Hematopoietic multipotent progenitor cell treated with erythropoietin and hydrocortisone succinate and interleukin-3 and kit ligand, for 4 days (in vitro differentiated cells): ENCODE measurements around the gene MFSD6L.

Experiments
- DNase-seq: peaks from one replicate; pipeline ENCODE4 v3.0.0-alpha.2; 2015

The MFSD6L gene

GRCh38 chr17:8791248-8791909 is 7.8 kb downstream of the MFSD6L start:
- no peak for DNase-seq

DNA sequence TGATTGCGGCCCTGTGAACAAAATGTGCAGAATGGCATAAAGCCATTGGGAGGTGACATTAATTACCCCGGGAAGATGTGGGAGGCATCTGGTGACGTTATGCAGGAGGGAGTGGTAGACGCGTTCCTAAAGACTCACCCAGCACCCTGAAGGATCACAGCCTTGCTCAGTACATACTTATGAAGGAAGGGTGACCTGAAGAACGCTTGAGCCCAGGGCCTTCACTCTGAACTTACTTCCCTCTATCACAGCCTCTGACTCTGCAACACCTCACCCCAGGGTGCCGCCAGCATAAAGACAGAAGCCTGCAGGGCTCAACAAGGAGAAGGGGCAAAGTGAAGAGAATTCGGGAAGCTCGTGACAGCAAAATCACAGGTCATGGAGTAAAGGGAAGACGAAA is 9.4 kb downstream of the MFSD6L start:
- DNase-seq = no peak

GRCh38 chr17:8788998-8789397 is 10.2 kb downstream of the MFSD6L start:
- no peak for DNase-seq

DNA sequence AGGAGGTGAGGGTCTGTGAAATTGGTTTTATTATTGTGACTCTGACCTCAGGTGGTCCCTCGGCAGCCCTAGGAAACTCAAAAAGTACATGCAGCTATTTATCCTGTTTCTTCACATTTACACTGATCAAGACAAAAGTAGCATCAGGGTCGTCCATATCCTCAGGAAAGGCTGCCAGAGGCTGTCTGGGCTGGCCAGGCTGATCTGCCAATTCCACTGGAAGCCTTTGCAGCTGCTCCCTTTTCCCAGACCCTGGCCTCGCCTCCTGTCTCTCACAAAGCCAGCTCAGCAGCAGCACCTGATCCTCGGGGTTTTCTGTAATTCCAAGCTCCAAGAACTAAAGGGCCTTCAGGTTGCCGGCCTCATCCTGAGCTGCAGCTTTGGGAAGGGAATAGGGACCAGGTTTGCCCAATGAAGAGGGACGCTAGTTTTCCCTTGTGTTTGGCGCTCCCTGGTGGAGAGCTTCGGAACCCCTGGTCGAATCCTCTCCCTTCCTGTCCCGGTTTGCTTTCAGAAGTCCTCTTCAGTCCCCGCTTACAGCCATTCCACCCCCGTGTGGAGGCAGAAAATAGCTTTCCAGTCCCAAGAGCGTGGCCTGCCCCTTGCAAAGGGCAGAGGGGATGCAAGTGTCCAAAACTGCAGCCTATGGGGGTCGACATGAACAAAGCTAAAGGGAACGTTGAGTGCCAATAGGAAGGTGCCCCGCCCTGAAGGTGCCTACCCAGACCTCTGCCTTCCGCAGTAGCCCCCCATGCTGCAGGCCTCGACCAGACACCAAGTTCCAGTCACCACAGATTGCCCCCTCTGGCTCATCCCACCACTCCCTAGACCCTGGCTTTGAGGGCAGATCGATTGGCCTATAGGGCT is 13.4 kb downstream of the MFSD6L start:
- peak; percentile 82 for DNase-seq

DNA sequence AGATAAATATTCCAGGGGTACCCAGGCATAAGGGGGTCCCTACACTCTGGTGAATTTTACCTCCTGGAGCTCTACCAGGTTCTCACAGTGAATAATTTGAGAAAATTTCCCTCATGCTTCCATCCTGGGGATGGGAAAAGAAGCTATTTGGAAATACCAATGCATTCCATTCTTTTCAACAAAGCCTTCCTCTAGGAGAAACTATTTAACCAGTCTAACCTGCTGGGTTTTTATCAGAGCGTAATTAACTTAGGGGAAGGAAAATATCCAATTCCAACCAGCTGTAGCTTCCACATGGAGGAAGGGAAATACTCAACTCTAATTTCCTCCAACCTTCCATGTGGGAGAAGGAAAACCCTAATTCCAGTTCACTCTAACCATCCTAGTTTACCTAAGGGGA is 17.0 kb downstream of the MFSD6L start:
- DNase-seq = no peak

- DNase-seq = no peak
Observed at GRCh38 chr17:8781776-8782175, 17.4 kb downstream of the MFSD6L start.

DNA sequence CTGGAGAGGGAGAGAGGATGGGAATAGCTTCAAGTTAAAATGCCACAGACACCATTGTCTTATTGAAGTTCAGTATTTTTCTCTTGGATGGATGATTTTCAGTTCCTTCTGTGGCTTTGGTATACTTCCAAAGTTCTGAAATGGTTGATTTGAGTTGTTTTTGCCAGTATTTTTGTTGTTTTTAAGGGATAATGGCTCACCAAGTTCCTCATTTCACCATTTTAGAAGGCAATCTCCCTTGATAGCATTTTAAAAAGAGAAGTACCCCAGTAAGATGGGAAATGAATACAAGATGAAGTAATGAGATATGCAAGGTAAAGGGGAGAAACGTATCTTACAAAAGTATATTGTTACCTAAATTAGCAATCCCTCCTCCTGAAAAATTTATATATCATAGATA is 22.3 kb downstream of the MFSD6L start:
- DNase-seq = peak; percentile 31

GRCh38 chr17:8776248-8776647 is 22.9 kb downstream of the MFSD6L start:
- no peak for DNase-seq

DNA sequence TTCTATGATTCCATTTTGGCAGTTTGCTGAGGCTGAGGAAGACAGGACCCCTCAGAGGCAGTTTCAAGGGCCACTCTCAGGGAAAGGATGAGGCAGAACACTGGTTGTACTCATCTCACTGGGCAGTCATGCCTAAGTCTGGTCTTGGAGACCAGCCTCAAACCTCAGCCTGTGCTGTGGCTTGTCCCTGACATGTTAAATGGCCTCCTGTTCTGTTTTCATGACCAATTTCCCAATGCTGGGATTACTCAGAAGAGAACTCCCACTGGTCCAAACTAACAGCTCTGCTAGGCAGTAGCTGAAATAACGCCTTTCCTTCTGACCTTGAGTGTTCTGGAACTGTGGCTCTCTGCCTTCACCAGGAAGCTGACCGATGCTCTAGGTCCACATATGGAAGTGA is 32.4 kb downstream of the MFSD6L start:
- no peak for DNase-seq

- no peak for DNase-seq
Observed at GRCh38 chr17:8762012-8762411, 37.2 kb downstream of the MFSD6L start.

DNA sequence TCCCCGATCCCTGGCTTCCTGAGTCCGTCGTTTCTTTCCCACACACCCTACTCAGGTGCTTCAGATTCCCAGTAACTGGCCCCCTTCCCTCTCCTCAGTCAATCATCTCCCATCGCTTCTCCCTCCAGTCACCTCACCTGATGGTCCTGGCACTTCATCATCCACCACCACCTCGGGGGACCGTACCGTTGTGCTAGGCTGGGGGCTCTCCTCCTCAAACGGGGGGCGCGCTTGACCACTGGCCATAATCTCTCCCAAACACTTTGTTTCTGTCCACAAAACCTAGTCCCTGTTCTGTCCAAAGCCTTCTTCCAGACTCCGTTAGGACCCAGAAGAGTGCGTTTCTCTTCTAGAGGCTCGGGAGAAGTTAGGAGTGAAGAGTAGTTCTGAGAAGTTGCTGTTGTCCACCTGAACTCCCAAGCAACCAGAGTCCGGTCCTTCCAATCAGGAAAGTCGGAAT is 41.0 kb downstream of the MFSD6L start, which contains the start of gene SPDYE4:
TSS of gene SPDYE4 (minus strand) at position 410 of the 460 bp plus-strand sequence. CDS start at position 246, 164 bp downstream.
- DNase-seq = no peak

- no peak for DNase-seq
Observed at GRCh38 chr17:8757189-8757588, 42.0 kb downstream of the MFSD6L start.

- no peak for DNase-seq
Observed at GRCh38 chr17:8755590-8756255, 43.4 kb downstream of the MFSD6L start.

DNA sequence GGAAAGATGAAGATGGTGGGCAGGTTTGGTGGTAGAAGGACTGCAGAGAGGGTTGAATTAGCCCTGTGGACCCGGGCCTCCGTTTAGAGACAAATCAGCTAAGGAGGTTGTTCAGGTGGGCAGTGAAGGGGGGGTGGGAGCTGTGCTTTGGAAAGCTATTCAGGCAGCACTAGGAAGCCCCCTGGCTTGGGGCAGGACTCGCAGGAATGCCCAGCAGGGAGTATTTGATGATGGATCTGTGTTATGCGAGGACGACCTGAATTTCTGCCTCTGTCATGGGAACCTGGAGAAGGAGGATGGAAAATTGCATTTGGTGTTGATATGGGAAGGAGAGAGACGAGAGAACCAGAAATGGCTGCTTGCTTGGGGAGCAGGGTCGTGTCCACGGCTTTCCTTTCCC is 44.3 kb downstream of the MFSD6L start:
- DNase-seq = no peak

- DNase-seq = peak; percentile 64
Observed at GRCh38 chr17:8753976-8754440, 45.2 kb downstream of the MFSD6L start.

DNA sequence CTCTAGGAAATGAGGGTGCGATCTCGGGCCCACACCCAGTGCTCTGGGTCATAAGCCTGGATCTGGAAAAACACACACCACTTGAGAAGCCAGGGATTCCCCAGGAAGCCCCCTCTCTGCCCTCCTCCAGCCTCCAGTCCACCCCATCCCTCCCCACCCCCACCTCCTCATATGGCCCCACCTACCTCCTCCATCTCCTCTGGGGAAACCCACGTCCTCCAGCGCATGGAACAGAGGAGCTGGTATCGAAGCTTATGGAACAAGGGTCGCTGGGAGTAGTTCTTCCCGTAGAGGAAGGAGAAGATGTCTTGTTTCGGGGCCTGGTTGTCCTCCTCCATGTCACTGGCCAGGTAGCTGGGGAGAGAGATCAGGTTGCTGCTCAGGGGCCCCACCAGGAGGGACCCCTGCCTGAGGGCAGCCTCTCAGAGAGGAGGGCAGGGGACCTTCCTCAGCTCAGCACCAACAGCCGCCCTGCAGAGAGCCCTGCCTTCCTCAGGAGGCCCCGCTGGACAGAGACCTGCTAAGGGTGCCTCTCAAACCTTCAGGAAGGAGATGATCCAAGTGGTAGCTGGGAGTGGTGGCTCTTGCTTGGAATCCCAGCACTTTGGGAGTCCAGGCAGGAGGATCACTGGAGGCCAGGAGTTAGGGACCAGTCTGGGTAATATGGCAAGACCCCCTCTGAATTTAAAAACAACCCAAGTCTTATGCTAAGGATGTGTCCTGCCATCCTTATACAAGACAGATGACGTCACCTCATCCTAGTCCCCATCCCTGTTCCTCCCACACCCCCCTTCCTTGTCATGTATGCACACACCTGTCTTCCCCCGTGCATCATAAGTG is 45.8 kb downstream of the MFSD6L start:
- no peak for DNase-seq

GRCh38 chr17:8749616-8750015 is 49.5 kb downstream of the MFSD6L start:
- DNase-seq = no peak

GRCh38 chr17:8747742-8748141 is 51.4 kb downstream of the MFSD6L start:
- DNase-seq = no peak
